ENCODE results near the gene C6orf163.

DNA sequence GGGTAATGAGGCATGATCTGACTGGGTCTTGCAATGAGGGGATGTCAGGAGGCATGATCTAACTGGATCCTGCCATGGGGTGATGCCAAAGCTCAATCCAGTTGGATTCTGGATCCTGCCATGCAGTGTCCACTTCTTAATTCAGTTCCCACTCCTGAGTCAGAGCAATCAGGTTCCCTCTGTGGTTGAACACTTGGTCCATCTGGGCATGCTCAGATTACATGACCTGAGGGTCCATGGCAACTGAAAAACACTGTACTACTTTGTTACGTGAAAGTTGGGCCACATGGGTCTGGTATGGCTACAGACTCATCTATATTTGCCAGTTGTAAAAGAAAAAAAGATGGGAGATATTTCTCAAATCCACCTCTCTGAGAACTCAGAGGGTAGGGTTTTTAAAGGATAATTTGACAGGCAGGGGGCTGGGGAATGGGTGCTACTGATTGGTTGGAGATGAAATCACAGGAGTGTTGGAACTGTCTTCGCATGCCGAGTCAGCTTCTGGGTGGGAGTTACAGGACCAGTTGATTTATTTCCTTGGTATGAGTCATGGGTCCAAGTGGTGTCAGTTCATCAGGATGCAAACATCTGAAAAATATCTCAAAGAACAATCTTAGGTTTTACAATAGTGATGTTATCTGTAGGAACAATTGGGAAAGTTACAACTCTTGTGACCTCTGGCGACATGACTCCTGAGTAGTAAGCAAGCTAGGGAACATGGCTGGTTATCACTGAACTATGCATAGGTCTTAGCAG, 21.6 kb downstream of the C6orf163 start:
- TF ChIP-seq, protein P1, sequence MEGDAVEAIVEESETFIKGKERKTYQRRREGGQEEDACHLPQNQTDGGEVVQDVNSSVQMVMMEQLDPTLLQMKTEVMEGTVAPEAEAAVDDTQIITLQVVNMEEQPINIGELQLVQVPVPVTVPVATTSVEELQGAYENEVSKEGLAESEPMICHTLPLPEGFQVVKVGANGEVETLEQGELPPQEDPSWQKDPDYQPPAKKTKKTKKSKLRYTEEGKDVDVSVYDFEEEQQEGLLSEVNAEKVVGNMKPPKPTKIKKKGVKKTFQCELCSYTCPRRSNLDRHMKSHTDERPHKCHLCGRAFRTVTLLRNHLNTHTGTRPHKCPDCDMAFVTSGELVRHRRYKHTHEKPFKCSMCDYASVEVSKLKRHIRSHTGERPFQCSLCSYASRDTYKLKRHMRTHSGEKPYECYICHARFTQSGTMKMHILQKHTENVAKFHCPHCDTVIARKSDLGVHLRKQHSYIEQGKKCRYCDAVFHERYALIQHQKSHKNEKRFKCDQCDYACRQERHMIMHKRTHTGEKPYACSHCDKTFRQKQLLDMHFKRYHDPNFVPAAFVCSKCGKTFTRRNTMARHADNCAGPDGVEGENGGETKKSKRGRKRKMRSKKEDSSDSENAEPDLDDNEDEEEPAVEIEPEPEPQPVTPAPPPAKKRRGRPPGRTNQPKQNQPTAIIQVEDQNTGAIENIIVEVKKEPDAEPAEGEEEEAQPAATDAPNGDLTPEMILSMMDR (IDR thresholded peaks at IDR 0.05), result no peak
- TF ChIP-seq POLR2A (IDR thresholded peaks at IDR 0.05), result no peak
